Activated CD8-positive, alpha-beta T cell treated with anti-CD3 and anti-CD28 coated beads for 36 hours (primary cell): ENCODE results near the gene NPTX1. TPM values are rescaled to one million over a fixed set of nuclear protein-coding genes. Genes with fewer than 3 reads are reported as not detected.

Source experiments
- ATAC-seq: fragments of 200-7000 bp; cut with Tn5 transposase; one replicate; pipeline ENCODE4 v1.10.0; 2021; ENCODE audit warnings: mild to moderate bottlenecking, moderate library complexity
- CTCF ChIA-PET: fragments of 350-600 bp; sonication (Branson Sonifier 250); formaldehyde crosslinking; loops from one replicate; lab custom pipeline; 2021; ENCODE audit warnings: antibody characterized with exemption; lab: Charles Lee
- POLR2A ChIA-PET: fragments of 350-600 bp; sonication (Branson Sonifier 250); formaldehyde crosslinking; loops from one replicate; lab custom pipeline; 2021; ENCODE audit warnings: antibody characterized with exemption; lab: Charles Lee
- DNase-seq: peaks from one replicate; pipeline ENCODE4 v3.0.0-alpha.2; 2020
- H3K27ac Mint-ChIP-seq: one replicate; pipeline ENCODE4 v1.8.0; 2021; ENCODE audit warnings: mild to moderate bottlenecking, mixed read lengths
- H3K27me3 Mint-ChIP-seq: one replicate; pipeline ENCODE4 v1.8.0; 2021; ENCODE audit warnings: mixed read lengths
- H3K36me3 Mint-ChIP-seq: one replicate; pipeline ENCODE4 v1.8.0; 2021; ENCODE audit warnings: low read depth, mixed read lengths
- H3K4me1 Mint-ChIP-seq: one replicate; pipeline ENCODE4 v1.8.0; 2021; ENCODE audit warnings: low read depth, mixed read lengths
- H3K4me3 Mint-ChIP-seq: one replicate; pipeline ENCODE4 v1.8.0; 2021; ENCODE audit warnings: mild to moderate bottlenecking, moderate library complexity, mixed read lengths
- H3K9me3 Mint-ChIP-seq: one replicate; pipeline ENCODE4 v1.8.0; 2021; ENCODE audit warnings: mixed read lengths
- CTCF ChIP-seq: fragments of 200-600 bp; IDR thresholded peaks from one replicate; pipeline ENCODE4 v1.8.0; 2022; ENCODE audit warnings: antibody characterized with exemption, mild to moderate bottlenecking
- intact Hi-C: fragments of 100-400 bp; cut with micrococcal nuclease; formaldehyde crosslinking; loops from one replicate; pipeline ENCODE4 v1.10.0; 2022
- total RNA-seq, 2 experiments: library from RNA; stranded (reverse); gene quantifications; one replicate each; pipeline ENCODE4 v1.2.3, GENCODE V29; 2021

The NPTX1 gene
- total RNA-seq, 2 experiments from 2014 or later, result 3.4 to 5.1 TPM

GRCh38 chr17:80464486-80464885 lies 11.9 kb downstream of the NPTX1 start:
- ATAC-seq, result no peak
- no peak overlapping the region for H3K27ac Mint-ChIP-seq
- TF ChIP-seq CTCF, result no peak
- ChIA-PET POLR2A (interaction anchor here (0.6 to 2.8 kb wide), 2 partner anchors 10 to 363 kb away, joined by 3 to 8 read pairs; partner anchors contain the start of gene GAA), CTCF (interaction anchor here (1.5 kb wide), 1 partner anchor 9 kb away, joined by 4 read pairs; no protein-coding TSS in a partner anchor)
- no peak overlapping the region for H3K4me3 Mint-ChIP-seq
- no peaks in the 10 kb centered on the region for H3K4me1 Mint-ChIP-seq
- intact Hi-C loops, result no loop called here
- no peaks in the 10 kb centered on the region for H3K36me3 Mint-ChIP-seq
- no peak for DNase-seq
- H3K9me3 Mint-ChIP-seq, result no peaks in the 10 kb centered on the region
- peaks cover 36% of the 10 kb centered on the region for H3K27me3 Mint-ChIP-seq

GRCh38 chr17:80463784-80464400 lies 12.5 kb downstream of the NPTX1 start:
- TF ChIP-seq CTCF, result no peak
- no peaks in the 10 kb centered on the region for H3K9me3 Mint-ChIP-seq
- peaks cover 38% of the 10 kb centered on the region for H3K27me3 Mint-ChIP-seq
- no peaks in the 10 kb centered on the region for H3K4me1 Mint-ChIP-seq
- intact Hi-C loops, result no loop called here
- ChIA-PET POLR2A (interaction anchor here (0.6 to 2.8 kb wide), 2 partner anchors 9 to 362 kb away, joined by 3 to 8 read pairs; partner anchors contain the start of gene GAA), CTCF (interaction anchor here (1.5 kb wide), 1 partner anchor 10 kb away, joined by 4 read pairs; no protein-coding TSS in a partner anchor)
- no peak overlapping the region for H3K4me3 Mint-ChIP-seq
- H3K27ac Mint-ChIP-seq, result no peak overlapping the region
- no peaks in the 10 kb centered on the region for H3K36me3 Mint-ChIP-seq
- DNase-seq (no peak), ATAC-seq (no peak)

- H3K27me3 Mint-ChIP-seq, result peaks cover 33% of the 10 kb centered on the region
- DNase-seq (no peak), ATAC-seq (no peak)
- H3K4me3 Mint-ChIP-seq, result no peak overlapping the region
- no peak overlapping the region for H3K27ac Mint-ChIP-seq
- H3K36me3 Mint-ChIP-seq, result no peaks in the 10 kb centered on the region
- no peaks in the 10 kb centered on the region for H3K9me3 Mint-ChIP-seq
- CTCF ChIA-PET, result no interaction called here
- POLR2A ChIA-PET, result interaction anchor here (0.7 kb wide), 1 partner anchor 16 kb away, joined by 3 read pairs; no protein-coding TSS in a partner anchor
- TF ChIP-seq CTCF, result no peak
- intact Hi-C loops, result no loop called here
- peaks cover 8% of the 10 kb centered on the region for H3K4me1 Mint-ChIP-seq
Observed at GRCh38 chr17:80461528-80462160, 14.8 kb downstream of the NPTX1 start.

- ATAC-seq (no peak), DNase-seq (no peak)
- ChIA-PET CTCF (no interaction called here), POLR2A (no interaction called here)
- TF ChIP-seq CTCF, result no peak
- Mint-ChIP-seq H3K4me1 (peaks cover 13% of the 10 kb centered on the region), H3K9me3 (no peaks in the 10 kb centered on the region), H3K4me3 (no peak overlapping the region), H3K27ac (no peak overlapping the region), H3K36me3 (no peaks in the 10 kb centered on the region), H3K27me3 (peaks cover 30% of the 10 kb centered on the region)
- intact Hi-C loops, result no loop called here
Observed at GRCh38 chr17:80460429-80460834, 16.0 kb downstream of the NPTX1 start.

GRCh38 chr17:80459234-80459633 lies 17.2 kb downstream of the NPTX1 start:
- no peak for TF ChIP-seq CTCF
- H3K27ac Mint-ChIP-seq, result no peak overlapping the region
- CTCF ChIA-PET, result no interaction called here
- H3K9me3 Mint-ChIP-seq, result no peaks in the 10 kb centered on the region
- POLR2A ChIA-PET, result no interaction called here
- peaks cover 15% of the 10 kb centered on the region for H3K4me1 Mint-ChIP-seq
- peaks cover 27% of the 10 kb centered on the region for H3K27me3 Mint-ChIP-seq
- DNase-seq (no peak), ATAC-seq (no peak)
- no peak overlapping the region for H3K4me3 Mint-ChIP-seq
- intact Hi-C loops, result no loop called here
- peaks cover under 1% of the 10 kb centered on the region for H3K36me3 Mint-ChIP-seq
